ENCODE data around the gene NOP58.
"Not testable (repeated sequence)": the region's sequence is repeated elsewhere in the genome, so short reads cannot be mapped to it uniquely, and the experiment has no call there.

NOP58 gene

GRCh38 chr2:202307690-202308089 is 42.1 kb downstream of the NOP58 start:
- no peak for DNase-seq (ENCODE audit: low spot score)

- DNase-seq (ENCODE audit: low spot score), result no peak
These were observed 46.3 kb downstream of the NOP58 start for GRCh38 chr2:202311823-202312388.

GRCh38 chr2:202314116-202314515 is 48.6 kb downstream of the NOP58 start:
- DNase-seq (ENCODE audit: low spot score), result no peak

- no peak for DNase-seq (ENCODE audit: low spot score)
These were observed 51.7 kb downstream of the NOP58 start for GRCh38 chr2:202317080-202317857.

GRCh38 chr2:202320362-202320761 is 54.8 kb downstream of the NOP58 start:
- DNase-seq (ENCODE audit: low spot score), result not testable (repeated sequence)

- no peak for DNase-seq (ENCODE audit: low spot score)
These were observed 56.9 kb downstream of the NOP58 start for GRCh38 chr2:202322435-202322834.

- DNase-seq (ENCODE audit: low spot score), result no peak
These were observed 62.3 kb downstream of the NOP58 start for GRCh38 chr2:202327858-202328257.

GRCh38 chr2:202335791-202336467 is 70.4 kb downstream of the NOP58 start:
- DNase-seq (ENCODE audit: low spot score), result no peak

GRCh38 chr2:202337151-202337550 is 71.6 kb downstream of the NOP58 start:
- DNase-seq (ENCODE audit: low spot score), result no peak

GRCh38 chr2:202337706-202338346 is 72.3 kb downstream of the NOP58 start:
- no peak for DNase-seq (ENCODE audit: low spot score)

GRCh38 chr2:202339071-202339870 is 73.7 kb downstream of the NOP58 start:
- peak; percentile 25 for DNase-seq (ENCODE audit: low spot score)

GRCh38 chr2:202344178-202344577 is 78.6 kb downstream of the NOP58 start:
- DNase-seq (ENCODE audit: low spot score), result no peak

GRCh38 chr2:202346180-202346579 is 80.6 kb downstream of the NOP58 start:
- DNase-seq (ENCODE audit: low spot score), result no peak

Measured in HuH-7.5 (cell line).